Thoracic aorta (tissue), 2 donors: ENCODE measurements around the gene IDE. TPM values are rescaled to one million over a fixed set of nuclear protein-coding genes. Genes with fewer than 3 reads are reported as not detected.
"Not testable (repeated sequence)": the region's sequence is repeated elsewhere in the genome, so short reads cannot be mapped to it uniquely, and the experiment has no call there.

Source experiments
- ATAC-seq: fragments of 150-250 bp; one replicate; pipeline ENCODE4 v1.8.0; 2017; ENCODE audit warnings: low read depth; ENCODE audit not compliant: insufficient number of reproducible peaks, low FRiP score
- DNase-seq: peaks from one replicate; pipeline ENCODE4 v3.0.0-alpha.2; 2020; ENCODE audit warnings: low spot score
- H3K27ac ChIP-seq, 2 donors: fragments of 200-600 bp; sonication (generic); 1 replicate in 1 of 2; 2 replicates in 1 of 2; pipeline ENCODE4 v1.5.1; 2016; ENCODE audit warnings: mild to moderate bottlenecking in 2 of 2, moderate library complexity in 2 of 2
- H3K27me3 ChIP-seq: fragments of 200-600 bp; sonication (generic); replicated peaks from 2 replicates; pipeline ENCODE4 v1.6.0; 2016; ENCODE audit warnings: mild to moderate bottlenecking; ENCODE audit not compliant: insufficient read depth
- H3K36me3 ChIP-seq: fragments of 200-600 bp; sonication (generic); one replicate; pipeline ENCODE4 v1.5.1; 2016
- H3K4me1 ChIP-seq, 2 donors: fragments of 200-600 bp; sonication (generic); 1 replicate in 1 of 2; 2 replicates in 1 of 2; pipeline versions ENCODE4 v1.5.1 to v1.6.0; 2016; ENCODE audit warnings: low read depth in 2 of 2, mild to moderate bottlenecking in 1 of 2; ENCODE audit not compliant: control insufficient read depth in 1 of 2
- H3K4me3 ChIP-seq: fragments of 200-600 bp; sonication (generic); 2 replicates; pipeline ENCODE4 v1.5.1; 2016; ENCODE audit warnings: mild to moderate bottlenecking
- H3K9me3 ChIP-seq: fragments of 200-600 bp; sonication (generic); 2 replicates; pipeline ENCODE4 v1.5.1; 2016
- total RNA-seq, 2 donors: library from RNA; depleted of rRNA; stranded (reverse); fragments of >200 nt; gene quantifications; one replicate each; pipeline versions ENCODE4 v1.1.0 to v1.2.3, GENCODE V29; 2016
- TF ChIP-seq, protein P1 (sequence below): fragments of 200-600 bp; sonication (generic); IDR thresholded peaks from one replicate; pipeline ENCODE4 v1.5.1; 2019; ENCODE audit warnings: antibody characterized with exemption

IDE gene
- total RNA-seq, 2 donors from 2014 or later: 26.0 to 39.1 TPM

GRCh38 chr10:92464364-92464763, 109.5 kb downstream of the IDE start:
- DNase-seq (no peak), ATAC-seq (no peak)
- H3K4me3 ChIP-seq: no peak overlapping the region
- peaks cover 47% of the 10 kb centered on the region for H3K36me3 ChIP-seq
- no peaks in the 10 kb centered on the region for H3K9me3 ChIP-seq
- H3K4me1 ChIP-seq: no peaks in the 10 kb centered on the region
- TF ChIP-seq, protein P1, sequence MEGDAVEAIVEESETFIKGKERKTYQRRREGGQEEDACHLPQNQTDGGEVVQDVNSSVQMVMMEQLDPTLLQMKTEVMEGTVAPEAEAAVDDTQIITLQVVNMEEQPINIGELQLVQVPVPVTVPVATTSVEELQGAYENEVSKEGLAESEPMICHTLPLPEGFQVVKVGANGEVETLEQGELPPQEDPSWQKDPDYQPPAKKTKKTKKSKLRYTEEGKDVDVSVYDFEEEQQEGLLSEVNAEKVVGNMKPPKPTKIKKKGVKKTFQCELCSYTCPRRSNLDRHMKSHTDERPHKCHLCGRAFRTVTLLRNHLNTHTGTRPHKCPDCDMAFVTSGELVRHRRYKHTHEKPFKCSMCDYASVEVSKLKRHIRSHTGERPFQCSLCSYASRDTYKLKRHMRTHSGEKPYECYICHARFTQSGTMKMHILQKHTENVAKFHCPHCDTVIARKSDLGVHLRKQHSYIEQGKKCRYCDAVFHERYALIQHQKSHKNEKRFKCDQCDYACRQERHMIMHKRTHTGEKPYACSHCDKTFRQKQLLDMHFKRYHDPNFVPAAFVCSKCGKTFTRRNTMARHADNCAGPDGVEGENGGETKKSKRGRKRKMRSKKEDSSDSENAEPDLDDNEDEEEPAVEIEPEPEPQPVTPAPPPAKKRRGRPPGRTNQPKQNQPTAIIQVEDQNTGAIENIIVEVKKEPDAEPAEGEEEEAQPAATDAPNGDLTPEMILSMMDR: no peak
- no peak overlapping the region for H3K27ac ChIP-seq
- no peaks in the 10 kb centered on the region for H3K27me3 ChIP-seq

GRCh38 chr10:92463582-92463981, 110.3 kb downstream of the IDE start:
- TF ChIP-seq, protein P1: no peak
- H3K9me3 ChIP-seq: no peaks in the 10 kb centered on the region
- no peak for ATAC-seq
- DNase-seq: no peak
- H3K36me3 ChIP-seq: peaks cover 46% of the 10 kb centered on the region
- H3K4me1 ChIP-seq: no peaks in the 10 kb centered on the region
- no peaks in the 10 kb centered on the region for H3K27me3 ChIP-seq
- H3K4me3 ChIP-seq: no peak overlapping the region
- H3K27ac ChIP-seq: no peak overlapping the region

GRCh38 chr10:92454955-92455354, 118.9 kb downstream of the IDE start:
- H3K9me3 ChIP-seq, H3K27ac ChIP-seq, DNase-seq, ATAC-seq, H3K27me3 ChIP-seq, H3K4me3 ChIP-seq, H3K4me1 ChIP-seq: not testable (repeated sequence)
- peaks cover 33% of the 10 kb centered on the region for H3K36me3 ChIP-seq

GRCh38 chr10:92452313-92452712, 121.6 kb downstream of the IDE start:
- Histone ChIP-seq H3K9me3 (no peaks in the 10 kb centered on the region), H3K27me3 (no peaks in the 10 kb centered on the region), H3K36me3 (peaks cover 26% of the 10 kb centered on the region), H3K27ac (no peak overlapping the region), H3K4me1 (no peaks in the 10 kb centered on the region), H3K4me3 (no peak overlapping the region)
- TF ChIP-seq, protein P1: no peak
- ATAC-seq: no peak
- no peak for DNase-seq

DNA sequence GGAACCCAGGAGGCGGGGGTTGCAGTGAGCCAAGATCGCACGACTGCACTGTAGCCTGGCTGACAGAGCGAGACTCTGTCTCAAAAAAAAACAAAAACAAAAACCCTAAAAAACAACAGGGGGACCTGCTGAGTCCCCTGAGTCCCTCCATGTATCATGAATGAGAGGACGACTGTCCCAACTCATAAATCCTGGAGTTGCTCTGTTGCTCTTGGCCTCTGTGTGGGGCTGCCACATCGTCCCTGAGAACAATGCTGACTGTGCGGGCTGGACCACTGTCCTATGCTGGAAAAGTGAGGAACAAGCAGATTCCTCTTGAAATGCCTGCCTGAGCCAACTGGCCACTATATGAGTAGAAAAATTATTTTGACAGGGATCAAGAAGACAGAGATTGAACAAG, 122.5 kb downstream of the IDE start:
- Histone ChIP-seq H3K4me3 (no peak overlapping the region), H3K27me3 (no peaks in the 10 kb centered on the region), H3K9me3 (no peaks in the 10 kb centered on the region), H3K36me3 (peaks cover 26% of the 10 kb centered on the region), H3K27ac (no peak overlapping the region), H3K4me1 (no peaks in the 10 kb centered on the region)
- TF ChIP-seq, protein P1: no peak
- ATAC-seq (no peak), DNase-seq (no peak)

GRCh38 chr10:92450896-92451295, 123.0 kb downstream of the IDE start:
- TF ChIP-seq, protein P1: no peak
- DNase-seq: no peak
- no peak for ATAC-seq
- H3K27me3 ChIP-seq: no peaks in the 10 kb centered on the region
- H3K9me3 ChIP-seq: no peaks in the 10 kb centered on the region
- H3K36me3 ChIP-seq: peaks cover 22% of the 10 kb centered on the region
- H3K4me1 ChIP-seq: no peaks in the 10 kb centered on the region
- no peak overlapping the region for H3K27ac ChIP-seq
- H3K4me3 ChIP-seq: no peak overlapping the region
